KMS-11 (cell line): ENCODE measurements around the gene SRRM5.
A peak's percentile ranks its signal among the peaks of the same experiment; 100 is the strongest.

Experiments
- H2AFZ ChIP-seq: fragments of 200-600 bp; sonication (generic); 2 replicates; pipeline ENCODE4 v1.6.1; 2016; ENCODE audit warnings: antibody characterized with exemption, mixed run types, low read depth
- H3K27ac ChIP-seq: fragments of 200-600 bp; sonication (generic); 2 replicates; pipeline ENCODE4 v1.6.1; 2016; ENCODE audit warnings: mild to moderate bottlenecking, mixed run types
- H3K27me3 ChIP-seq: fragments of 200-600 bp; sonication (generic); 2 replicates; pipeline ENCODE4 v1.6.1; 2017; ENCODE audit warnings: mild to moderate bottlenecking, low read depth, mixed run types, moderate library complexity; ENCODE audit not compliant: insufficient read depth
- H3K36me3 ChIP-seq: fragments of 200-600 bp; sonication (generic); 2 replicates; pipeline ENCODE4 v1.6.1; 2017; ENCODE audit warnings: mild to moderate bottlenecking, mixed run types; ENCODE audit not compliant: insufficient read depth
- H3K4me1 ChIP-seq: fragments of 200-600 bp; sonication (generic); 2 replicates; pipeline ENCODE4 v1.6.1; 2016; ENCODE audit warnings: mild to moderate bottlenecking, low read depth, mixed run types; ENCODE audit not compliant: poor library complexity, severe bottlenecking
- H3K4me2 ChIP-seq: fragments of 200-600 bp; sonication (generic); 2 replicates; pipeline ENCODE4 v1.7.0; 2016; ENCODE audit warnings: mild to moderate bottlenecking, mixed run types
- H3K4me3 ChIP-seq: fragments of 200-600 bp; sonication (generic); IDR thresholded peaks from 2 replicates; pipeline ENCODE4 v1.6.1; 2017; ENCODE audit warnings: low read depth, low read length, mixed read lengths; ENCODE audit not compliant: insufficient read depth
- H3K79me2 ChIP-seq: fragments of 200-600 bp; sonication (generic); 2 replicates; pipeline ENCODE4 v1.6.1; 2016; ENCODE audit warnings: low read depth, mixed run types; ENCODE audit not compliant: insufficient read depth
- H3K9ac ChIP-seq: fragments of 200-600 bp; sonication (generic); 2 replicates; pipeline ENCODE4 v1.6.1; 2016; ENCODE audit warnings: mild to moderate bottlenecking, mixed run types
- H4K20me1 ChIP-seq: fragments of 200-600 bp; sonication (generic); 2 replicates; pipeline ENCODE4 v1.6.1; 2016; ENCODE audit warnings: mild to moderate bottlenecking, mixed run types; ENCODE audit not compliant: insufficient read depth
- CTCF ChIP-seq: fragments of 200-600 bp; sonication (generic); conservative IDR thresholded peaks from 2 replicates; pipeline ENCODE4 v1.6.1; 2017; ENCODE audit warnings: low read depth, mild to moderate bottlenecking, antibody characterized with exemption, low read length, moderate library complexity, mixed read lengths

Gene SRRM5

DNA sequence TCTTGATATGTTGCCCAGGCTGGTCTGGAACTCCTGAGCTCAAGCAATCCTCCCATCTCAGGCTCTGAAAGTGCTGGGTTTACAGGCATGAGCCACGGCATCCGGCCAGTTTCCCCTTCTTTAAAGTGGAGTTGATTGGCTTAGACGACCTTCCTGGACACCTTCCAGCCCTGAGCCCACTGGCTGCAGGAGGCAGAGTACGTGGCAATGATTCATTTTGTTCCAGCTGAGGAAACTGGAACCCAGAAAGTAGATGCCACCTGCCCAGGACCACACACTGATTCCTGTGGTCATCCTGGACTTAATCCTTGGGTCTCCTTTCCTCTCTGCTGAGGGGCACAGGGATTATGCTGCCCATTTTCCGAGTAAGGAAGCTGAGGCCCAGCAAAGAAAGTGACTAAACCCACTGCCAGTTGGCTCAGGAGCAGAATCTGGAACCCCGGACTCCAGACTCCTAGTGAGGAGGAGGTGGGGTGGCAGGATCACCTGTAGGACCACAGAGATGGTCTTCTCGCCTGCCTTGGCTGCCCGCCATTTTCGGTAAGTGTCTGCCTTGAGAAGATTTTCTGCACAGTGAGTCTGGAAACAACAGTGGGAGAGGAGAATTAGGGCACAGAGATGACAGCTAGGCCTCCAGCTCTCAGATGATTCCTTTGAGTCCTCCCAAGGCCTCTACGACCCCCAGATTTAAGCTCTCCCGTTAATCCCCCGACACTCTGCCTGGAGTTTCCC lies 37.3 kb upstream of the SRRM5 start:
- Histone ChIP-seq H3K27me3 (no peaks in the 10 kb centered on the region; the same call in 1 of the 2 replicates), H2AFZ (peak overlapping the region; percentile 94), H3K27ac (peak overlapping the region; percentile 70), H3K4me2 (peak overlapping the region; percentile 74), H4K20me1 (no peaks in the 10 kb centered on the region), H3K36me3 (no peaks in the 10 kb centered on the region), H3K4me3 (peak overlapping the region; percentile 82), H3K79me2 (peaks cover 7% of the 10 kb centered on the region; the same call in 1 of the 2 replicates), H3K4me1 (peaks cover 22% of the 10 kb centered on the region), H3K9ac (peak overlapping the region; percentile 88)
- TF ChIP-seq CTCF, result no peak

DNA sequence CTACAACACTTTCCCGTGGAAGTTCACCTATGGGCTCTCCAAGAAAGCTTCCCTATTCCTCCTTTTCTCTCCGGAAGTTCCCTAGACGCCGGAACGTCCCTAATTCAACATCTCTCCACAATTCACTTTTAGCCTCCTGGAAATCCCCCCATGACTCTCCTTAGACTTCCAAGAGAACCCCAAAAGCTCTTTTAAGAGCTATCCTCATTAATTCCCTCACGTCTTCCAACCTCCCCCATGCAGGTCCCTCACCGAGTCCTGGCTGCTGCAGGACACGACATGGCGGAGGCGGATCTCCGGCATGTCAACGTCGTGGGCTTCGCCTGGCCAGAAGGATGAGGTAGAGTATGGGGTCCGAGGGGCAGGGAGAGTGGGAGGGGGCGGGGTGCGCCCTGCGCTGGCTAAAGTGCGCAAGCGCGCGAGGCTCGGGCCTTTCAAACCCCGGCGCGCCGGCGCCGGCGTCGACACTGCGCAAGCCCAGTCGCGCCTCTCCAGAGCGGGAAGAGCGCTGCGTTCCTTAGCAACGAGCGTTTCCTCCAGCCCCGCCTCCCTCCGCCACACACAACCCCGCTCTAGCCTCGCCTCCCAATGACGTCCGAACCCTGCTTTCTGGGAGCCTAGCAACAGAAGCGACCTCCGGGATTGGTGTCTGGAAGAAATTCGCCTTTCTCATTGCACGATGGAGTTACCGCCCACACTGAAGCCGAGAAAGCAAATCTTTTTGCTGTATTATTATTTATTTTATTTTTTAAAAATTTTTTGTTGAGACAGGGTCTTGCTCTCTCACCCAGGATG lies 36.5 kb upstream of the SRRM5 start, which contains the start of the genes PINLYP and XRCC1:
PINLYP (plus strand) TSS at position 646 of the 795 bp plus-strand sequence. CDS start 1,391 bp downstream, outside the sequence.
XRCC1 (minus strand) TSS at position 372 of the 795 bp plus-strand sequence; CDS start at position 303, 69 bp downstream.
- peak within 1 kb of the TSS; percentile 88 for H3K9ac ChIP-seq
- no peaks in the 10 kb centered on the region for H3K36me3 ChIP-seq
- TF ChIP-seq CTCF, result no peak; the same call in 1 of the 2 replicates
- H3K79me2 ChIP-seq, result peaks cover 4% of the 10 kb centered on the region; the same call in 1 of the 2 replicates
- peak within 1 kb of the TSS; percentile 70 for H3K27ac ChIP-seq
- peak within 1 kb of the TSS; percentile 84 for H3K4me2 ChIP-seq
- H2AFZ ChIP-seq, result peak within 1 kb of the TSS; percentile 94
- no peaks in the 10 kb centered on the region for H4K20me1 ChIP-seq
- peaks cover 15% of the 10 kb centered on the region for H3K4me1 ChIP-seq
- H3K27me3 ChIP-seq, result no peaks in the 10 kb centered on the region; the same call in 1 of the 2 replicates
- peak within 1 kb of the TSS; percentile 82 for H3K4me3 ChIP-seq

DNA sequence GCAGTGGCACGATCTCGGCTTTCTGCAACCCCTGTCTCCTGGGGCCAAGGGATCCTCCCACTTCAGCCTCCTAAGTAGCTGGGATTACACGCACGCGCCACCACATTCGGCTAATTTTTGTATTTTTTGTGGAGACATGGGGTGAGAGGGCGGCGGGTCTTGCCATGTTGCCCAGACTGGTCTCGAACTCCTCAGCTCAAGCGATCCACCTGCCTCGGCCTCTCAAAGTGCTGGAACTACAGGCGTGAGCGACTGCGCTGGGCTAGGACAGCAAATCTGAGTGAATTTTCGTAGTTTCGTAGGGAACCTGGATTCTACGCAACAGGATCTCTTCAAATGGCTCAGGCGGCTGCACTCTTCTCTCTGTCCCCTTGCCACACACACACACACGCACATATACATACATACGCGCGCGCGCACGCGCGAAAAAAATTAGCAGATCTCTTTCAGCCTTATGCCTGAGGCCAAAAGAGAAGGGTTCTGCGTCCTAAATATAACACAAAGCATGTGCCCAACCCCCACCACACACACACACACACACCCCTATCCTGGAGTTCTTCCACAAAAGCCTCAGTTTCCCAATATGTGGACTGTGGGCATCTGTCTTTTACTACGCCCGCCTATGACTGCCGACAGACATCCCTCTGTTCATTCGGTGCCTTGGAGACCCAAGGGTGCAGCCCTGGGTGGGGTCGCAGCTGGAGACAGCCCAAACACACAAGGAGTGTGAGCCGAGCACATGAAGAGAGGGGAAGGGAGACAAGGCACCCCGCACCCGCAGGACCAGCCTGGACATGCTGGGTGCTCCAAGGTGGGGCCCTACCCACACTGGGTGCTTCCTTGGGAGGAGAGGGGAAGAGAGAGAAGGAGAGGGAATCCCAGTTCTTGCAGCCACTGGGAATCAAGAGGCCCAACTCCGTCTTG lies 35.7 kb upstream of the SRRM5 start:
- Histone ChIP-seq H3K4me3 (no peak overlapping the region), H3K27me3 (no peaks in the 10 kb centered on the region; the same call in 1 of the 2 replicates), H3K9ac (peak overlapping the region; percentile 35; the same call in 1 of the 2 replicates), H2AFZ (peak overlapping the region; percentile 88), H4K20me1 (no peaks in the 10 kb centered on the region), H3K27ac (peak overlapping the region; percentile 22; the same call in 1 of the 2 replicates), H3K36me3 (no peaks in the 10 kb centered on the region), H3K79me2 (peaks cover 4% of the 10 kb centered on the region; the same call in 1 of the 2 replicates), H3K4me1 (peaks cover 11% of the 10 kb centered on the region), H3K4me2 (peak overlapping the region; percentile 84)
- TF ChIP-seq CTCF, result no peak

GRCh38 chr19:43578787-43579186 lies 33.1 kb upstream of the SRRM5 start:
- Histone ChIP-seq H3K4me2 (no peak overlapping the region), H4K20me1 (no peaks in the 10 kb centered on the region), H3K4me3 (no peak overlapping the region)

More at GRCh38 chr19:43578787-43579186, 33.1 kb upstream of the SRRM5 start:
- H3K79me2 ChIP-seq, result peaks cover 4% of the 10 kb centered on the region; the same call in 1 of the 2 replicates
- no peak overlapping the region for H3K27ac ChIP-seq
- H3K27me3 ChIP-seq, result no peaks in the 10 kb centered on the region; the same call in 1 of the 2 replicates
- no peak for TF ChIP-seq CTCF
- H3K36me3 ChIP-seq, result no peaks in the 10 kb centered on the region
- H3K4me1 ChIP-seq, result peaks cover 11% of the 10 kb centered on the region
- no peak overlapping the region for H2AFZ ChIP-seq
- H3K9ac ChIP-seq, result no peak overlapping the region
